VCaP (cell line): ENCODE measurements around the gene SCT.

Experiments used
- H3K27ac ChIP-seq: fragments of 450-650 bp; 2 replicates; pipeline ENCODE4 v1.5.1; 2017
- CTCF ChIP-seq: fragments of 450-650 bp; conservative IDR thresholded peaks from 2 replicates; pipeline ENCODE4 v1.5.1; 2017; ENCODE audit warnings: mild to moderate bottlenecking, moderate library complexity

Gene SCT

GRCh38 chr11:577611-577894 is 49.4 kb downstream of the SCT start:
- H3K27ac ChIP-seq: peak overlapping the region; percentile 95

GRCh38 chr11:576811-577610 is 50.0 kb downstream of the SCT start:
- H3K27ac ChIP-seq: peak overlapping the region; percentile 95
- TF ChIP-seq CTCF: no peak

More at GRCh38 chr11:577611-577894, 49.4 kb downstream of the SCT start:
- TF ChIP-seq CTCF: no peak
